GM12878 (cell line): ENCODE data around the gene SLCO1A2. TPM values are rescaled to one million over a fixed set of nuclear protein-coding genes. Genes with fewer than 3 reads are reported as not detected.

Source experiments
- ATAC-seq: fragments of 200-7000 bp; cut with Tn5 transposase; 3 replicates; pipeline ENCODE4 v1.9.1; 2020; ENCODE audit warnings: mild to moderate bottlenecking, moderate library complexity
- BruUV-seq: library from RNA; stranded (reverse); fragments of 400-500 nt; replicated peaks from 2 replicates; lab custom pipeline; 2021; lab: Mats Ljungman, UMichigan
- CTCF ChIA-PET: fragments of 300-600 bp; sonication (Branson Sonifier 250); formaldehyde crosslinking; extraction: SDS; loops from one replicate; lab custom pipeline; 2021; ENCODE audit warnings: inconsistent platforms; lab: Yijun Ruan, JAX
- POLR2A ChIA-PET: fragments of 350-600 bp; formaldehyde crosslinking; extraction: SDS; loops from one replicate; lab custom pipeline; 2021; ENCODE audit warnings: inconsistent platforms; lab: Charles Lee
- RAD21 ChIA-PET: fragments of 300-600 bp; sonication (Branson Sonifier 250); formaldehyde crosslinking; loops from one replicate; lab custom pipeline; 2023; ENCODE audit warnings: antibody characterized with exemption; ENCODE audit not compliant: unreplicated experiment; lab: Charles Lee
- SMC1A ChIA-PET: fragments of 300-600 bp; sonication (Branson Sonifier 250); formaldehyde crosslinking; loops from one replicate; lab custom pipeline; 2023; ENCODE audit not compliant: unreplicated experiment, uncharacterized antibody; lab: Charles Lee
- DNase-seq: peaks from one replicate; pipeline ENCODE4 v3.0.0-alpha.2; 2011; ENCODE audit warnings: low read depth, low spot score
- FAIRE-seq: peaks from 3 replicates; lab custom pipeline; 2011; peaks lifted over from hg19 to GRCh38; lab: Jason Lieb, UNC
- H2AFZ ChIP-seq: 2 replicates; pipeline ENCODE4 v1.6.0; 2011; ENCODE audit warnings: low read depth, low read length, control low read depth; ENCODE audit not compliant: control insufficient read depth
- H3K27ac ChIP-seq: 2 replicates; pipeline ENCODE4 v1.5.1; 2011; ENCODE audit warnings: control low read depth; ENCODE audit not compliant: control insufficient read depth, insufficient read depth
- H3K27me3 ChIP-seq, 2 experiments: replicated peaks in 1 of 2; 2 replicates each; pipeline versions ENCODE4 v1.6.0 to v1.6.1; 2011; ENCODE audit warnings: low read length in 1 of 2; ENCODE audit not compliant: control insufficient read depth in 2 of 2, insufficient read depth in 2 of 2
- H3K36me3 ChIP-seq, 2 experiments: 2 replicates each; pipeline ENCODE4 v1.5.1; 2011; ENCODE audit warnings: low read length in 1 of 2; ENCODE audit not compliant: control insufficient read depth in 2 of 2, insufficient read depth in 2 of 2
- H3K4me1 ChIP-seq: 2 replicates; pipeline ENCODE4 v1.6.1; 2011; ENCODE audit warnings: mild to moderate bottlenecking, low read length, moderate library complexity, mixed read lengths; ENCODE audit not compliant: control insufficient read depth, insufficient read depth
- H3K4me2 ChIP-seq: 2 replicates; pipeline ENCODE4 v1.6.0; 2011; ENCODE audit warnings: control low read depth; ENCODE audit not compliant: control insufficient read depth, insufficient read depth
- H3K4me3 ChIP-seq: fragments of 200-600 bp; sonication (generic); 2 replicates; pipeline ENCODE4 v1.5.1; 2016
- H3K79me2 ChIP-seq: 2 replicates; pipeline ENCODE4 v1.6.0; 2011; ENCODE audit warnings: low read length; ENCODE audit not compliant: control insufficient read depth, insufficient read depth
- H3K9ac ChIP-seq: 2 replicates; pipeline ENCODE4 v1.8.0; 2011; ENCODE audit warnings: low read length, control low read depth, mixed read lengths; ENCODE audit not compliant: control insufficient read depth, insufficient read depth
- H3K9me3 ChIP-seq: replicated peaks from 3 replicates; pipeline ENCODE4 v1.5.1; 2011; ENCODE audit warnings: mild to moderate bottlenecking, low read length; ENCODE audit not compliant: control insufficient read depth, insufficient read depth
- H4K20me1 ChIP-seq: 2 replicates; pipeline ENCODE4 v1.6.0; 2011; ENCODE audit not compliant: control insufficient read depth, insufficient read depth
- ATF7 ChIP-seq: fragments of 450-650 bp; IDR thresholded peaks from 2 replicates; pipeline ENCODE4 v1.6.1; 2016; ENCODE audit warnings: low read depth, mild to moderate bottlenecking
- CHD4 ChIP-seq: fragments of 200-600 bp; sonication (generic); IDR thresholded peaks from 2 replicates; pipeline ENCODE4 v1.6.1; 2016; ENCODE audit warnings: mild to moderate bottlenecking
- CREB1 ChIP-seq: IDR thresholded peaks from 2 replicates; pipeline ENCODE4 v1.6.1; 2012; ENCODE audit warnings: low read depth, mild to moderate bottlenecking, inconsistent platforms
- EZH2 ChIP-seq: IDR thresholded peaks from 2 replicates; pipeline ENCODE4 v1.6.1; 2012; ENCODE audit warnings: low read depth, mild to moderate bottlenecking, control low read depth, inconsistent platforms, low read length, borderline replicate concordance; ENCODE audit not compliant: control insufficient read depth
- MYB ChIP-seq: fragments of 150-350 bp; IDR thresholded peaks from 2 replicates; pipeline ENCODE4 v1.6.1; 2014; ENCODE audit warnings: mild to moderate bottlenecking, low read depth, low read length, borderline replicate concordance
- NBN ChIP-seq: fragments of 450-650 bp; IDR thresholded peaks from 2 replicates; pipeline ENCODE4 v1.6.1; 2016
- NFIC ChIP-seq: IDR thresholded peaks from 2 replicates; pipeline ENCODE4 v1.6.1; 2012; ENCODE audit warnings: low read depth, mild to moderate bottlenecking, inconsistent platforms, low read length, moderate library complexity
- NKRF ChIP-seq: fragments of 450-650 bp; conservative IDR thresholded peaks from 2 replicates; pipeline ENCODE4 v1.6.1; 2017; ENCODE audit warnings: mild to moderate bottlenecking, moderate library complexity
- NR2C2 ChIP-seq: IDR thresholded peaks from 2 replicates; pipeline ENCODE4 v1.6.1; 2011; ENCODE audit warnings: borderline replicate concordance, low read depth; ENCODE audit not compliant: control insufficient read depth, insufficient read length
- PBX3 ChIP-seq: IDR thresholded peaks from 2 replicates; pipeline ENCODE4 v1.6.1; 2011; ENCODE audit warnings: mild to moderate bottlenecking, low read depth, low read length, moderate library complexity; ENCODE audit not compliant: insufficient replicate concordance
- SMARCA5 ChIP-seq: fragments of 450-650 bp; IDR thresholded peaks from 2 replicates; pipeline ENCODE4 v1.6.1; 2017; ENCODE audit warnings: mild to moderate bottlenecking
- SREBF1 ChIP-seq: IDR thresholded peaks from 2 replicates; pipeline ENCODE4 v1.6.1; 2012; ENCODE audit warnings: mild to moderate bottlenecking, low read length
- USF1 ChIP-seq: IDR thresholded peaks from 2 replicates; pipeline ENCODE4 v1.6.1; 2011; ENCODE audit warnings: borderline replicate concordance, low read depth, mild to moderate bottlenecking, moderate library complexity, mixed read lengths, low read length; ENCODE audit not compliant: insufficient read depth; ENCODE audit errors: extremely low read length
- WRNIP1 ChIP-seq: IDR thresholded peaks from 2 replicates; pipeline ENCODE4 v1.6.1; 2011; ENCODE audit warnings: low read depth, low read length, improper control_type of control experiment, borderline replicate concordance
- ZBTB40 ChIP-seq: fragments of 450-650 bp; IDR thresholded peaks from 2 replicates; pipeline ENCODE4 v1.6.1; 2016; ENCODE audit warnings: mild to moderate bottlenecking, moderate library complexity, borderline replicate concordance
- in situ Hi-C: fragments of 300-500 bp; cut with MboI; formaldehyde crosslinking; loops from 9 replicates; pipeline ENCODE4 v1.14.3; 2018; ENCODE audit warnings: mixed read lengths
- intact Hi-C: fragments of 100-400 bp; cut with micrococcal nuclease; formaldehyde crosslinking; loops from one replicate; pipeline ENCODE4 v1.14.2; 2022; ENCODE audit not compliant: unreplicated experiment
- polyA plus RNA-seq, 11 experiments: library from polyadenylated mRNA; depleted of rRNA in 4 of 11; unstranded in 6 of 11; stranded (reverse) in 5 of 11; fragments of >200 nt; fragmentation: Nextera tagmentation in 4 of 11; fragmentation: Illumina TruSeq in 1 of 11; extraction: Ambion mirVana in 4 of 11; extraction: Trizol in 1 of 11; gene quantifications; 1 replicate in 1 of 11; 2 replicates in 10 of 11; pipeline versions ENCODE4 v1.2.1 to v1.2.3, GENCODE V29; 2011 to 2016; ENCODE audit warnings: inconsistent platforms in 2 of 11, missing spikeins in 2 of 11, low read depth in 1 of 11
- total RNA-seq, 4 experiments: library from RNA; depleted of rRNA in 3 of 4; stranded (reverse); fragments of >200 nt in 3 of 4; fragmentation: Illumina TruSeq in 1 of 4; extraction: Trizol in 1 of 4; gene quantifications; 2 replicates each; pipeline versions ENCODE4 v1.2.1 to v1.2.3, GENCODE V29; 2013 to 2021

SLCO1A2 gene
- total and polyA plus RNA-seq, 10 of the 15 experiments (the other 5 are each of a cell fraction or from before 2014, with no cell fraction given): not detected

- H3K36me3 ChIP-seq: no peaks in the 10 kb centered on the region
- no peak for DNase-seq
- no peaks in the 10 kb centered on the region for H3K27me3 ChIP-seq
- ChIA-PET POLR2A (no interaction called here), CTCF (no interaction called here), RAD21 (no interaction called here), SMC1A (no interaction called here)
- no peaks in the 10 kb centered on the region for H3K9me3 ChIP-seq
- no peak for FAIRE-seq
- H4K20me1 ChIP-seq: no peaks in the 10 kb centered on the region
- no peak for ATAC-seq
- no peak overlapping the region for H3K9ac ChIP-seq
- no peak overlapping the region for H2AFZ ChIP-seq
- intact Hi-C loops (no loop called here), in situ Hi-C loops (no loop called here)
- no peaks in the 10 kb centered on the region for H3K4me1 ChIP-seq
- no peak overlapping the region for H3K4me2 ChIP-seq
- no peaks in the 10 kb centered on the region for H3K79me2 ChIP-seq
- no peak overlapping the region for H3K4me3 ChIP-seq
- no peak overlapping the region for H3K27ac ChIP-seq
- BruUV-seq: no TSS peak
- TF ChIP-seq NBN (no peak), CHD4 (no peak), CREB1 (no peak), SMARCA5 (no peak), NKRF (no peak), WRNIP1 (no peak), USF1 (no peak), ATF7 (no peak), ZBTB40 (no peak), PBX3 (no peak), MYB (no peak), NFIC (no peak), EZH2 (no peak), SREBF1 (no peak), NR2C2 (no peak)
Measured at GRCh38 chr12:21264232-21264631, 70.5 kb downstream of the SLCO1A2 start.
